Suprapubic skin (tissue), 4 donors: ENCODE results near the gene AGRP.

ENCODE experiments used
- CTCF ChIP-seq, 2 donors: fragments of 200-600 bp in 1 of 2; fragments of 450-650 bp in 1 of 2; sonication (generic) in 1 of 2; IDR thresholded peaks; one replicate each; pipeline ENCODE4 v1.5.1; 2016 to 2019; ENCODE audit warnings: antibody characterized with exemption in 2 of 2, mild to moderate bottlenecking in 1 of 2, moderate library complexity in 1 of 2
- EP300 ChIP-seq: sonication (generic); formaldehyde crosslinking; IDR thresholded peaks from one replicate; pipeline ENCODE4 v1.6.1; 2017; ENCODE audit warnings: antibody characterized with exemption
- POLR2A ChIP-seq, 2 donors: fragments of 450-650 bp; IDR thresholded peaks; one replicate each; pipeline ENCODE4 v1.6.1; 2017; ENCODE audit warnings: antibody characterized with exemption in 2 of 2, mild to moderate bottlenecking in 2 of 2, moderate library complexity in 2 of 2
- POLR2AphosphoS5 ChIP-seq, 3 donors: sonication (generic); formaldehyde crosslinking; IDR thresholded peaks; one replicate each; pipeline ENCODE4 v1.6.1; 2017; ENCODE audit warnings: antibody characterized with exemption in 3 of 3

GRCh38 chr16:67441907-67442306, 41.4 kb downstream of the AGRP start:
- no peak for TF ChIP-seq CTCF (IDR thresholded peaks at IDR 0.05)
- TF ChIP-seq POLR2AphosphoS5 (IDR thresholded peaks at IDR 0.05): no peak
- no peak for TF ChIP-seq POLR2A (IDR thresholded peaks at IDR 0.05)
- no peak for TF ChIP-seq EP300
